ENCODE data around the gene DTWD1. TPM values are rescaled to one million over a fixed set of nuclear protein-coding genes. Genes with fewer than 3 reads are reported as not detected.

DTWD1 gene
- total RNA-seq, result 15.2 and 16.2 TPM in 2 replicates

GRCh38 chr15:49620658-49621368 is at the start of gene DTWD1, which contains the start of gene FAM227B:
Gene DTWD1, plus strand, starts transcription at chr15:49621048. Its CDS starts 4,120 bp downstream, at chr15:49625168.
Gene FAM227B, minus strand, starts transcription at chr15:49620818. Its CDS starts 5,647 bp downstream, at chr15:49615171.

Other genes starting within 250 kb of the DTWD1 start
- 3.2 and 13.4 TPM in 2 replicates for gene FGF7, start 197.8 kb upstream of the DTWD1 start, total RNA-seq
- gene FAM227B, start 230 bp upstream of the DTWD1 start, total RNA-seq, result 2.3 and 7.6 TPM in 2 replicates